ENCODE measurements around the gene CCDC169. TPM values are rescaled to one million over a fixed set of nuclear protein-coding genes. Genes with fewer than 3 reads are reported as not detected.

CCDC169 gene
- total RNA-seq, 1 donor from 2014 or later, result 2.1 TPM

DNA sequence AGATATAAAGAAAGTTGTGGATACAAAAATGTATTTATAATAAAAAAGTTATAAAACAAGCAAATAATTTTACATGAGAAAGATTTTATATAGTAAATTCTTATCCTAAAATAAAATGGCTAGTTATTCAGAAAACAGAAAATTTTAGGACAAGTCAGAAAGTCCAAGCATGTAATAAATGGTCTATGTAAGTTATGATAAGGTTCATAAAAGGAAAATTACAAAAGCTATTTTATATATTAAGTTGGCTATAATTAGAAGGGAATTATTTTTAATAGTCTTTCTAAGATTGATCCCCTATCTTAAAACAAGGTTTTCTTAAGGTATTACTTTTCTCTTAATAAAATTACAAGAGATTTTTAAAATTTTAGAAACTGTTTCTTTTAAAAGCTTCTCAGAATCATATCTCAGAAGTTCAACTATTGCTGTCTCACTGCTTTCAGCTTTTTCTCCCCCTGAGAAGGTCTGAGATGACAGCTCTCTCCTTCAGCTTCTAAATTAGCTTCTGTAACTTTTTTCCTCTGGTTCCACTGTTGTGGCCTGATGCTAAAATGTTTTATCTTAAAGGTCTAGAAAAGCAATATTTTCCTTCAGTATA, 8.7 kb downstream of the CCDC169 start:
- Histone ChIP-seq H3K9me3 (ENCODE audit: control insufficient read depth in 3 of 3, low read length in 3 of 3) (peaks cover 0 to 5% (median 0%) of the 10 kb centered on the region in 3 donors), H3K36me3 (ENCODE audit: control insufficient read depth in 3 of 3, insufficient read depth in 3 of 3, low read length in 3 of 3) (no peaks in the 10 kb centered on the region), H3K27ac (ENCODE audit: low read depth, low read length) (no peak overlapping the region), H3K4me1 (ENCODE audit: control insufficient read depth in 3 of 3, insufficient read depth in 3 of 3, low read length in 3 of 3) (no peaks in the 10 kb centered on the region), H3K4me3 (ENCODE audit: low read length in 3 of 3) (no peak overlapping the region), H3K9ac (ENCODE audit: low read depth in 1 of 3, low read length in 3 of 3) (no peak overlapping the region), H3K27me3 (ENCODE audit: control insufficient read depth in 3 of 3, insufficient read depth in 3 of 3, low read length in 3 of 3) (no peaks in the 10 kb centered on the region)

DNA sequence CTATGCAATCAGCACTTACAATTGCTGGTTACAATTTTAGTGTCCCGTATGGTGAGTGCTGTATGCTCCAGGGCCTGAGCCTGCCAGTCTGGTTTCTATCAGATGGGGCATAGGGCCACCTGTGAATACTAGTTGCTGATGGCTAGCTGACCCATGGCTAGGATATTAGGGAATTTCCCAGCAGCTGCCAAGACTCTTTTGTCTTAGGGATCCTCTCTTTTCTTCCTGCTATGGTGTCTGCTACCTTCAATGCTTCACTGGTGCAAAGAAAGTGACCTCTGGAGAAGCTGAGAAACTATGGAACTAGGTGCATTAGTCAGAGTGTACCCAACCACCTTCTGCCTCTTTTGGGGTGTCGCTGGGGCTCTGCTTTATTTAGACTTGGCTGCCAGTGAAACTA, 11.6 kb downstream of the CCDC169 start:
- H3K9me3 ChIP-seq (ENCODE audit: control insufficient read depth in 3 of 3, low read length in 3 of 3), result peaks cover 0 to 5% (median 0%) of the 10 kb centered on the region in 3 donors
- H3K9ac ChIP-seq (ENCODE audit: low read depth in 1 of 3, low read length in 3 of 3), result no peak overlapping the region
- H3K27ac ChIP-seq (ENCODE audit: low read depth, low read length), result no peak overlapping the region
- no peak overlapping the region for H3K4me3 ChIP-seq (ENCODE audit: low read length in 3 of 3)
- no peaks in the 10 kb centered on the region for H3K27me3 ChIP-seq (ENCODE audit: control insufficient read depth in 3 of 3, insufficient read depth in 3 of 3, low read length in 3 of 3)
- H3K36me3 ChIP-seq (ENCODE audit: control insufficient read depth in 3 of 3, insufficient read depth in 3 of 3, low read length in 3 of 3), result no peaks in the 10 kb centered on the region
- H3K4me1 ChIP-seq (ENCODE audit: control insufficient read depth in 3 of 3, insufficient read depth in 3 of 3, low read length in 3 of 3), result no peaks in the 10 kb centered on the region

DNA sequence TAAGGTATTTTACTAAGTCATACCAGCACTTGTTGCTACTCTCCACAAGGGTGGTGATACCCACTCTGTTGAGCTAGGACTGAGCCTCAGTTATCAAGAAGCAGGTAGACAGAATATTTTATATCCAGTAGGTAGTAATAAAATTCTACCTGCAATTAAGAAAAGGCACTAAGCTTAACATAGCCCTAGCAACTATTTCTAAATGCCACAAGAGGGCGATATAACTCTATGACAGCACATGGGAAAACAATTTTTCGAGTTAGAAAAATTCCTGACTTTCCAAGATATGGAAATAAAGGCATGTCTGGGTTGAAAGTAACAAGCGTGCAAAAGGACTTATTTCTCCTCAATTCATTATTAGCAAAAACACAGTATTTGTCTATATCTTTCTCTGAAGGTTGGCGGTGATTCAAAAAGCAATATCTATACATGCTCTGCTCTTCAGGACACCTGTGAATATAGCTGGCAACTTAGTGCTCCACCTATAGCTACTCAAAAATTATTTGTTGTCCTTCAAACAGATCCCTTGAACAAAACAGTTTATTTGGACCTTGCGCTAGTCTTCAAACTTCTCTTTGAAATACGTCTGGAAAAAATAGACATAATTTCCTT, 14.7 kb downstream of the CCDC169 start:
- Histone ChIP-seq H3K4me1 (ENCODE audit: control insufficient read depth in 3 of 3, insufficient read depth in 3 of 3, low read length in 3 of 3) (no peaks in the 10 kb centered on the region), H3K4me3 (ENCODE audit: low read length in 3 of 3) (no peak overlapping the region), H3K9ac (ENCODE audit: low read depth in 1 of 3, low read length in 3 of 3) (no peak overlapping the region), H3K9me3 (ENCODE audit: control insufficient read depth in 3 of 3, low read length in 3 of 3) (no peaks in the 10 kb centered on the region), H3K27me3 (ENCODE audit: control insufficient read depth in 3 of 3, insufficient read depth in 3 of 3, low read length in 3 of 3) (no peaks in the 10 kb centered on the region), H3K36me3 (ENCODE audit: control insufficient read depth in 3 of 3, insufficient read depth in 3 of 3, low read length in 3 of 3) (no peaks in the 10 kb centered on the region), H3K27ac (ENCODE audit: low read depth, low read length) (no peak overlapping the region)

DNA sequence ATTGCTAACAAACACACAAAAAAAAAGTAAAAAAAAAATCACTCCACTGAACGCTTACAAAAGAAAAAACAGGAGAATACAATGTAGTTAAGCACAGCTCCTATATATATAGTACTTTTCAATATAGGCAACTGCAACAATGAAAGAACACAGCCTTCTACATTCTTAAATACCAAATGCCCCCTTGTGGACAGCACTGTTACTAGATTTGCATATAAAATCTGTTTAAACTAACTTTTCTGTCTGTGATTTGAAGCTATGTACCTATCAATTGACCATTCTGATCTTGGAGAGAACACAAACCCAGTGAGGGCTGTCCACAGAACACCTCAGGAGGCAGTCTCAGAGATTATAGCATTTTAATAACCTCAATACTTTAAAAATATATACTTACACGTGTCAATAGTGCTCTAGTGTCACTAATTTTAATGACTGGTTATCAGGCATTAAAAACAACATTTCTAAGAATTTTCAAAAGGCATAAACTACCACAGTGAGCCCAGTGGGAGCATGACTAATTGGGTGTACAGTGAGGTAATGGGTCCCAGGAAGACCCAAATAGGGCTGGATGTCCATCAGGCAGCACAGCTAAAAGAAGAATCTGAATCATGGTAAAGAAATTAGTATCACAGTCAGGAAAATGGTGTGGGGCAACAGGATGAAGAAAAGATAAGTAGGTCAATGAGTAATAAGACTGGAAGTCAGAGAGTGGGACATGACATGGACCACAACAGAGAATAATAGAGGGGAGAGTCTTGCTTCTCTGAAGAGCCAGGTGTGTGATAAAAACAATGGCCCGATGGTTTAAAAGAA, 22.2 kb downstream of the CCDC169 start:
- Histone ChIP-seq H3K36me3 (ENCODE audit: control insufficient read depth in 3 of 3, insufficient read depth in 3 of 3, low read length in 3 of 3) (no peaks in the 10 kb centered on the region), H3K27ac (ENCODE audit: low read depth, low read length) (no peak overlapping the region), H3K4me3 (ENCODE audit: low read length in 3 of 3) (no peak overlapping the region), H3K9ac (ENCODE audit: low read depth in 1 of 3, low read length in 3 of 3) (no peak overlapping the region), H3K27me3 (ENCODE audit: control insufficient read depth in 3 of 3, insufficient read depth in 3 of 3, low read length in 3 of 3) (no peaks in the 10 kb centered on the region), H3K4me1 (ENCODE audit: control insufficient read depth in 3 of 3, insufficient read depth in 3 of 3, low read length in 3 of 3) (no peaks in the 10 kb centered on the region), H3K9me3 (ENCODE audit: control insufficient read depth in 3 of 3, low read length in 3 of 3) (no peaks in the 10 kb centered on the region)

GRCh38 chr13:36273431-36273830, 24.2 kb downstream of the CCDC169 start:
- Histone ChIP-seq H3K4me1 (ENCODE audit: control insufficient read depth in 3 of 3, insufficient read depth in 3 of 3, low read length in 3 of 3) (no peaks in the 10 kb centered on the region), H3K36me3 (ENCODE audit: control insufficient read depth in 3 of 3, insufficient read depth in 3 of 3, low read length in 3 of 3) (no peaks in the 10 kb centered on the region), H3K9ac (ENCODE audit: low read depth in 1 of 3, low read length in 3 of 3) (no peak overlapping the region), H3K27ac (ENCODE audit: low read depth, low read length) (no peak overlapping the region), H3K4me3 (ENCODE audit: low read length in 3 of 3) (no peak overlapping the region), H3K9me3 (ENCODE audit: control insufficient read depth in 3 of 3, low read length in 3 of 3) (no peaks in the 10 kb centered on the region), H3K27me3 (ENCODE audit: control insufficient read depth in 3 of 3, insufficient read depth in 3 of 3, low read length in 3 of 3) (no peaks in the 10 kb centered on the region)

DNA sequence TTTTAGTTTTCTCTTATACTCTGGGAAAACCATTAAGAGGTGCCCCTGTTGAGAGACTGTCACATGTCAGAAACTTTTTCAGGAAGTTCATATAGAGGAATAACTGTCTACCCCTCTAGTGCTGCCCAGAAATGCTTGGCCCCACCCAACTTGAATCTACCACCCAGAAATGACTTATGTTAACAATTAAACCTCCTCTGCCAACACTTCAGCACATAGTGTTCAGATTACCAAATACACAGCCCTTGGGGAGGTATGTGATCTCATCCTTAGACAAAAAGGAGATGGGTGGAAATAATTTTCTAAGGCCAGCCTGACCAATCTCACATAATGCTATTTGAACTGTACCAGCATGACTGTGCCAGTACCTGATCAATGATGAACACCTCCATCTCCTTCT, 35.6 kb downstream of the CCDC169 start:
- Histone ChIP-seq H3K9me3 (ENCODE audit: control insufficient read depth in 3 of 3, low read length in 3 of 3) (no peaks in the 10 kb centered on the region), H3K27me3 (ENCODE audit: control insufficient read depth in 3 of 3, insufficient read depth in 3 of 3, low read length in 3 of 3) (no peaks in the 10 kb centered on the region), H3K4me1 (ENCODE audit: control insufficient read depth in 3 of 3, insufficient read depth in 3 of 3, low read length in 3 of 3) (no peaks in the 10 kb centered on the region), H3K9ac (ENCODE audit: low read depth in 1 of 3, low read length in 3 of 3) (no peak overlapping the region), H3K4me3 (ENCODE audit: low read length in 3 of 3) (no peak overlapping the region), H3K27ac (ENCODE audit: low read depth, low read length) (no peak overlapping the region), H3K36me3 (ENCODE audit: control insufficient read depth in 3 of 3, insufficient read depth in 3 of 3, low read length in 3 of 3) (no peaks in the 10 kb centered on the region)

GRCh38 chr13:36261011-36261410, 36.6 kb downstream of the CCDC169 start:
- no peaks in the 10 kb centered on the region for H3K9me3 ChIP-seq (ENCODE audit: control insufficient read depth in 3 of 3, low read length in 3 of 3)
- no peak overlapping the region for H3K4me3 ChIP-seq (ENCODE audit: low read length in 3 of 3)
- no peaks in the 10 kb centered on the region for H3K4me1 ChIP-seq (ENCODE audit: control insufficient read depth in 3 of 3, insufficient read depth in 3 of 3, low read length in 3 of 3)
- no peak overlapping the region for H3K9ac ChIP-seq (ENCODE audit: low read depth in 1 of 3, low read length in 3 of 3)
- no peak overlapping the region for H3K27ac ChIP-seq (ENCODE audit: low read depth, low read length)
- H3K36me3 ChIP-seq (ENCODE audit: control insufficient read depth in 3 of 3, insufficient read depth in 3 of 3, low read length in 3 of 3), result no peaks in the 10 kb centered on the region
- no peaks in the 10 kb centered on the region for H3K27me3 ChIP-seq (ENCODE audit: control insufficient read depth in 3 of 3, insufficient read depth in 3 of 3, low read length in 3 of 3)

GRCh38 chr13:36259361-36260137, 38.1 kb downstream of the CCDC169 start:
- Histone ChIP-seq H3K4me1 (ENCODE audit: control insufficient read depth in 3 of 3, insufficient read depth in 3 of 3, low read length in 3 of 3) (no peaks in the 10 kb centered on the region), H3K9me3 (ENCODE audit: control insufficient read depth in 3 of 3, low read length in 3 of 3) (no peaks in the 10 kb centered on the region), H3K9ac (ENCODE audit: low read depth in 1 of 3, low read length in 3 of 3) (no peak overlapping the region), H3K4me3 (ENCODE audit: low read length in 3 of 3) (no peak overlapping the region), H3K27ac (ENCODE audit: low read depth, low read length) (no peak overlapping the region), H3K27me3 (ENCODE audit: control insufficient read depth in 3 of 3, insufficient read depth in 3 of 3, low read length in 3 of 3) (no peaks in the 10 kb centered on the region), H3K36me3 (ENCODE audit: control insufficient read depth in 3 of 3, insufficient read depth in 3 of 3, low read length in 3 of 3) (no peaks in the 10 kb centered on the region)

- H3K9ac ChIP-seq (ENCODE audit: low read depth in 1 of 3, low read length in 3 of 3), result no peak overlapping the region
- H3K27ac ChIP-seq (ENCODE audit: low read depth, low read length), result no peak overlapping the region
- H3K4me3 ChIP-seq (ENCODE audit: low read length in 3 of 3), result no peak overlapping the region
- no peaks in the 10 kb centered on the region for H3K36me3 ChIP-seq (ENCODE audit: control insufficient read depth in 3 of 3, insufficient read depth in 3 of 3, low read length in 3 of 3)
- H3K4me1 ChIP-seq (ENCODE audit: control insufficient read depth in 3 of 3, insufficient read depth in 3 of 3, low read length in 3 of 3), result no peaks in the 10 kb centered on the region
- H3K9me3 ChIP-seq (ENCODE audit: control insufficient read depth in 3 of 3, low read length in 3 of 3), result no peaks in the 10 kb centered on the region
- H3K27me3 ChIP-seq (ENCODE audit: control insufficient read depth in 3 of 3, insufficient read depth in 3 of 3, low read length in 3 of 3), result no peaks in the 10 kb centered on the region
Measured at GRCh38 chr13:36258831-36259230, 38.8 kb downstream of the CCDC169 start.
